AG04450 (cell line): ENCODE results near the gene PLLP. TPM values are rescaled to one million over a fixed set of nuclear protein-coding genes. Genes with fewer than 3 reads are reported as not detected.
A peak's percentile ranks its signal among the peaks of the same experiment; 100 is the strongest.

Source experiments
- CTCF ChIA-PET: fragments of 300-600, 350-600 bp; formaldehyde crosslinking; extraction: SDS; loops from one replicate; lab custom pipeline; 2022; ENCODE audit warnings: antibody characterized with exemption, inconsistent platforms; lab: Charles Lee
- POLR2A ChIA-PET: fragments of 350-600 bp; formaldehyde crosslinking; extraction: SDS; loops from one replicate; lab custom pipeline; 2021; ENCODE audit warnings: antibody characterized with exemption, inconsistent platforms; lab: Yijun Ruan, JAX
- DNase-seq: peaks from one replicate; pipeline ENCODE4 v3.0.0-alpha.2; 2011; ENCODE audit warnings: low read depth, low spot score
- H3K27ac ChIP-seq: one replicate; pipeline ENCODE4 v1.5.1; 2012; ENCODE audit warnings: low read depth, low read length, control low read depth
- H3K27me3 ChIP-seq: one replicate; pipeline ENCODE4 v1.6.0; 2012; ENCODE audit warnings: low read length; ENCODE audit not compliant: control insufficient read depth, insufficient read depth
- H3K4me3 ChIP-seq: 2 replicates; pipeline ENCODE4 v1.5.1; 2011; ENCODE audit warnings: mild to moderate bottlenecking, low read depth, low read length, control low read depth
- H3K9me3 ChIP-seq: 2 replicates; pipeline ENCODE4 v1.5.1; 2012; ENCODE audit warnings: low read length; ENCODE audit not compliant: control insufficient read depth, insufficient read depth
- CTCF ChIP-seq: IDR thresholded peaks from 2 replicates; pipeline ENCODE4 v1.5.1; 2011; ENCODE audit warnings: low read depth, low read length, control low read depth, inconsistent platforms
- polyA plus RNA-seq: library from polyadenylated mRNA; depleted of rRNA; stranded (reverse); fragments of >200 nt; gene quantifications from 2 replicates; pipeline ENCODE4 v1.2.3, GENCODE V29; 2011

Gene PLLP
- polyA plus RNA-seq, 1 experiment, result 0.10 TPM

- Histone ChIP-seq H3K4me3 (no peak overlapping the region), H3K27ac (no peak overlapping the region), H3K27me3 (no peaks in the 10 kb centered on the region), H3K9me3 (no peaks in the 10 kb centered on the region; the same call in 1 of the 2 replicates)
- no peak for TF ChIP-seq CTCF
- POLR2A ChIA-PET, result no interaction called here
- DNase-seq, result no peak
- CTCF ChIA-PET, result no interaction called here
Observed at GRCh38 chr16:57242650-57243049, 41.8 kb downstream of the PLLP start.

- no peak for TF ChIP-seq CTCF
- ChIA-PET POLR2A (no interaction called here), CTCF (no interaction called here)
- H3K4me3 ChIP-seq, result no peak overlapping the region
- DNase-seq, result no peak
- H3K27me3 ChIP-seq, result no peaks in the 10 kb centered on the region
- no peaks in the 10 kb centered on the region; the same call in 1 of the 2 replicates for H3K9me3 ChIP-seq
- H3K27ac ChIP-seq, result no peak overlapping the region
Observed at GRCh38 chr16:57240851-57241250, 43.6 kb downstream of the PLLP start.

- H3K4me3 ChIP-seq, result no peak overlapping the region
- H3K27ac ChIP-seq, result no peak overlapping the region
- ChIA-PET POLR2A (no interaction called here), CTCF (no interaction called here)
- DNase-seq, result no peak
- no peaks in the 10 kb centered on the region for H3K27me3 ChIP-seq
- TF ChIP-seq CTCF, result no peak
- no peaks in the 10 kb centered on the region for H3K9me3 ChIP-seq
Observed at GRCh38 chr16:57239107-57239506, 45.4 kb downstream of the PLLP start.

GRCh38 chr16:57238682-57239081 is 45.8 kb downstream of the PLLP start:
- no peak for DNase-seq
- Histone ChIP-seq H3K27me3 (no peaks in the 10 kb centered on the region), H3K27ac (no peak overlapping the region), H3K4me3 (no peak overlapping the region), H3K9me3 (no peaks in the 10 kb centered on the region)
- ChIA-PET POLR2A (no interaction called here), CTCF (no interaction called here)
- no peak for TF ChIP-seq CTCF

GRCh38 chr16:57236022-57236350 is 48.5 kb downstream of the PLLP start:
- Histone ChIP-seq H3K9me3 (no peaks in the 10 kb centered on the region), H3K27ac (peak overlapping the region; percentile 65), H3K27me3 (no peaks in the 10 kb centered on the region), H3K4me3 (no peak overlapping the region)
- TF ChIP-seq CTCF, result no peak
- POLR2A ChIA-PET, result interaction anchor here (1.5 kb wide), 1 partner anchor 9 kb away, joined by 3 read pairs; the partner anchor contains the start of gene ARL2BP
- CTCF ChIA-PET, result interaction anchor here (1.2 to 1.5 kb wide), 2 partner anchors 64 to 143 kb away, joined by 3 to 9 read pairs; partner anchors contain the start of gene CPNE2
- DNase-seq, result no peak
